ENCODE measurements around the gene PSMC3.

The PSMC3 gene

GRCh38 chr11:47376525-47377371 lies 49.5 kb downstream of the PSMC3 start:
- no peak for DNase-seq (ENCODE audit: low read depth in 2 of 2)

GRCh38 chr11:47376107-47376524 lies 50.1 kb downstream of the PSMC3 start:
- DNase-seq (ENCODE audit: low read depth in 2 of 2) = no peak

GRCh38 chr11:47375546-47376085 lies 50.6 kb downstream of the PSMC3 start:
- DNase-seq (ENCODE audit: low read depth in 2 of 2) = no peak

- no peak for DNase-seq (ENCODE audit: low read depth in 2 of 2)
Observed at GRCh38 chr11:47375020-47375419, 51.2 kb downstream of the PSMC3 start.

- DNase-seq (ENCODE audit: low read depth in 2 of 2) = no peak
Observed at GRCh38 chr11:47374720-47375019, 51.6 kb downstream of the PSMC3 start.

GRCh38 chr11:47373876-47374719 lies 52.1 kb downstream of the PSMC3 start:
- peak; percentile 65 to 72 for DNase-seq (ENCODE audit: low read depth in 2 of 2)

- no peak for DNase-seq (ENCODE audit: low read depth in 2 of 2)
Observed at GRCh38 chr11:47372422-47372821, 53.8 kb downstream of the PSMC3 start.

- no peak for DNase-seq (ENCODE audit: low read depth in 2 of 2)
Observed at GRCh38 chr11:47369676-47370075, 56.6 kb downstream of the PSMC3 start.

Measured in activated CD8-positive, alpha-beta memory T cell treated with anti-CD3 and anti-CD28 coated beads for 4 hours (primary cell).